H1 (cell line): ENCODE data around the gene TRAF3IP3. TPM values are rescaled to one million over a fixed set of nuclear protein-coding genes. Genes with fewer than 3 reads are reported as not detected.

Source experiments
- ATF2 ChIP-seq: IDR thresholded peaks from 2 replicates; pipeline ENCODE4 v1.6.1; 2012; ENCODE audit warnings: low read length, inconsistent platforms
- ATF3 ChIP-seq: IDR thresholded peaks from 2 replicates; pipeline ENCODE4 v1.6.1; 2011; ENCODE audit warnings: low read depth, mild to moderate bottlenecking, low read length; ENCODE audit not compliant: insufficient read depth
- BCL11A ChIP-seq, 2 experiments: IDR thresholded peaks; one replicate each; pipeline ENCODE4 v1.6.1; 2011; ENCODE audit warnings: low read depth in 2 of 2, low read length in 2 of 2, mild to moderate bottlenecking in 2 of 2
- CBX5 ChIP-seq: fragments of 300-800, 300-1000 bp; sonication (generic); IDR thresholded peaks from 2 replicates; pipeline ENCODE4 v1.7.1; 2016; ENCODE audit warnings: antibody characterized with exemption, low read length, low read depth
- CEBPB ChIP-seq: IDR thresholded peaks from 2 replicates; pipeline ENCODE4 v1.6.1; 2012; ENCODE audit warnings: low read depth, low read length
- GTF2F1 ChIP-seq: IDR thresholded peaks from 2 replicates; pipeline ENCODE4 v1.6.1; 2012; ENCODE audit warnings: low read depth, low read length, improper control_type of control experiment, borderline replicate concordance
- HDAC6 ChIP-seq: IDR thresholded peaks from one replicate; pipeline ENCODE4 v1.7.1; 2012; ENCODE audit warnings: low read depth, mild to moderate bottlenecking, inconsistent platforms, low read length, moderate library complexity
- JUN ChIP-seq: IDR thresholded peaks from 2 replicates; pipeline ENCODE4 v1.6.1; 2011; ENCODE audit warnings: low read depth, mild to moderate bottlenecking, improper control_type of control experiment, low read length
- KDM1A ChIP-seq: fragments of 200-600, 300-600 bp; sonication (generic); IDR thresholded peaks from 2 replicates; pipeline ENCODE4 v1.7.1; 2016; ENCODE audit warnings: mild to moderate bottlenecking, low read length, borderline replicate concordance
- KDM5A ChIP-seq: fragments of 200-600 bp; IDR thresholded peaks from 2 replicates; pipeline ENCODE4 v1.7.1; 2012; ENCODE audit warnings: mild to moderate bottlenecking, low read length, inconsistent platforms, mixed read lengths
- NANOG ChIP-seq: IDR thresholded peaks from 2 replicates; pipeline ENCODE4 v1.6.1; 2011; ENCODE audit warnings: low read length, low read depth, mild to moderate bottlenecking, inconsistent platforms; ENCODE audit not compliant: insufficient read depth, poor library complexity, severe bottlenecking
- PHF8 ChIP-seq: fragments of 200-600 bp; sonication (generic); conservative IDR thresholded peaks from 2 replicates; pipeline ENCODE4 v1.7.1; 2012; ENCODE audit warnings: low read depth, mild to moderate bottlenecking, inconsistent platforms, low read length, moderate library complexity
- POLR2AphosphoS5 ChIP-seq: IDR thresholded peaks from 2 replicates; pipeline ENCODE4 v1.6.1; 2011; ENCODE audit warnings: low read depth, low read length
- RBBP5 ChIP-seq: IDR thresholded peaks from 2 replicates; pipeline ENCODE4 v1.7.1; 2012; ENCODE audit warnings: low read depth, mild to moderate bottlenecking, inconsistent platforms, low read length, moderate library complexity, borderline replicate concordance
- SIRT6 ChIP-seq: IDR thresholded peaks from one replicate; pipeline ENCODE4 v1.7.1; 2012; ENCODE audit warnings: low read length, inconsistent platforms
- SIX5 ChIP-seq: IDR thresholded peaks from 2 replicates; pipeline ENCODE4 v1.6.1; 2011; ENCODE audit warnings: mild to moderate bottlenecking, low read depth, low read length
- SP1 ChIP-seq: IDR thresholded peaks from 2 replicates; pipeline ENCODE4 v1.6.1; 2011; ENCODE audit warnings: low read depth, low read length
- SP2 ChIP-seq: IDR thresholded peaks from 2 replicates; pipeline ENCODE4 v1.6.1; 2012; ENCODE audit warnings: mild to moderate bottlenecking, low read length, inconsistent platforms
- TBP ChIP-seq: IDR thresholded peaks from 2 replicates; pipeline ENCODE4 v1.6.1; 2011; ENCODE audit warnings: low read depth, low read length, improper control_type of control experiment
- TCF12 ChIP-seq: IDR thresholded peaks from 2 replicates; pipeline ENCODE4 v1.6.1; 2011; ENCODE audit warnings: low read depth, mild to moderate bottlenecking, low read length
- TEAD4 ChIP-seq: IDR thresholded peaks from 2 replicates; pipeline ENCODE4 v1.6.1; 2012; ENCODE audit warnings: low read depth, low read length, inconsistent platforms, mixed read lengths
- YY1 ChIP-seq: IDR thresholded peaks from 2 replicates; pipeline ENCODE4 v1.6.1; 2011; ENCODE audit warnings: low read depth, mild to moderate bottlenecking, low read length
- ZNF274 ChIP-seq: IDR thresholded peaks from 2 replicates; pipeline ENCODE4 v1.7.0; 2012; ENCODE audit warnings: low read length, borderline replicate concordance; ENCODE audit errors: extremely low read depth
- polyA plus RNA-seq, 7 experiments: library from polyadenylated mRNA; depleted of rRNA in 3 of 7; stranded (reverse) in 5 of 7; unstranded in 2 of 7; fragments of >200 nt in 5 of 7; fragments of 200-250 nt in 2 of 7; gene quantifications; 1 replicate in 5 of 7; 2 replicates in 1 of 7; 4 replicates in 1 of 7; pipeline versions ENCODE4 v1.2.1 to v1.2.3, GENCODE V29; 2011 to 2013; ENCODE audit warnings: missing spikeins in 2 of 7, mixed read lengths in 2 of 7
- total RNA-seq: library from RNA; stranded (reverse); fragmentation: NEBNext Ultra II Directional; extraction: Animal tissue kit (Norgen Biotek cat#: 25700); gene quantifications from 2 replicates; pipeline ENCODE4 v1.2.1, GENCODE V29; 2021

The TRAF3IP3 gene
- total and polyA plus RNA-seq, 2 of the 8 experiments (the other 6 are each of a cell fraction or from before 2014, with no cell fraction given): not detected

GRCh38 chr1:209827384-209828262, 71.8 kb downstream of the TRAF3IP3 start, which contains the start of gene UTP25 (continued):
- TF ChIP-seq PHF8 (peak; percentile 62; the same call in 1 of the 2 replicates), ZNF274 (no peak), SP2 (no peak), CEBPB (no peak), ATF2 (no peak; the same call in 1 of the 2 replicates), JUN (no peak), CBX5 (no peak), ATF3 (peak; percentile 98), TBP (no peak), NANOG (no peak), KDM1A (no peak), SIX5 (no peak), TEAD4 (no peak), RBBP5 (peak; percentile 41; the same call in 1 of the 2 replicates), SIRT6 (no peak), SP1 (0 out of 2 replicates have a peak, but pooled peaks have one; percentile 9), HDAC6 (no peak), YY1 (no peak), TCF12 (no peak), POLR2AphosphoS5 (0 out of 2 replicates have a peak, but pooled peaks have one; percentile 48), KDM5A (no peak), GTF2F1 (no peak), BCL11A (IDR thresholded peaks at IDR 0.05; ENCODE audit: low read depth in 2 of 2, low read length in 2 of 2) (no peak)
